ENCODE results near the gene ARSI. TPM values are rescaled to one million over a fixed set of nuclear protein-coding genes. Genes with fewer than 3 reads are reported as not detected.

Gene ARSI
- total RNA-seq, 1 donor from 2014 or later, result 4.6 TPM

- Mint-ChIP-seq H3K36me3 (no peaks in the 10 kb centered on the region), H3K27me3 (peaks cover 12% of the 10 kb centered on the region), H3K4me3 (no peak overlapping the region), H3K9me3 (no peaks in the 10 kb centered on the region), H3K27ac (no peak overlapping the region), H3K4me1 (ENCODE audit: unreplicated experiment) (peaks cover 52% of the 10 kb centered on the region)
- DNase-seq (ENCODE audit: extremely low spot score, unreplicated experiment), result no peak
- TF ChIP-seq CTCF (conservative IDR thresholded peaks at IDR 0.05), result no peak
Measured at GRCh38 chr5:150306775-150307174, 4.1 kb upstream of the ARSI start.

- no peaks in the 10 kb centered on the region for H3K9me3 Mint-ChIP-seq
- peaks cover 58% of the 10 kb centered on the region for H3K4me1 Mint-ChIP-seq (ENCODE audit: unreplicated experiment)
- no peak for TF ChIP-seq CTCF (conservative IDR thresholded peaks at IDR 0.05)
- H3K27me3 Mint-ChIP-seq, result peaks cover 24% of the 10 kb centered on the region
- no peaks in the 10 kb centered on the region for H3K36me3 Mint-ChIP-seq
- no peak overlapping the region for H3K27ac Mint-ChIP-seq
- no peak for DNase-seq (ENCODE audit: extremely low spot score, unreplicated experiment)
- no peak overlapping the region for H3K4me3 Mint-ChIP-seq
Measured at GRCh38 chr5:150305557-150305956, 2.9 kb upstream of the ARSI start.

- H3K27ac Mint-ChIP-seq, result no peak overlapping the region
- no peak for TF ChIP-seq CTCF (conservative IDR thresholded peaks at IDR 0.05)
Measured at GRCh38 chr5:150305095-150305494, 2.4 kb upstream of the ARSI start.

GRCh38 chr5:150304481-150305081 lies 1.9 kb upstream of the ARSI start:
- no peak overlapping the region for H3K4me3 Mint-ChIP-seq
- H3K4me1 Mint-ChIP-seq (ENCODE audit: unreplicated experiment), result peaks cover 57% of the 10 kb centered on the region
- TF ChIP-seq CTCF (conservative IDR thresholded peaks at IDR 0.05), result no peak
- no peaks in the 10 kb centered on the region for H3K9me3 Mint-ChIP-seq
- peaks cover 30% of the 10 kb centered on the region for H3K27me3 Mint-ChIP-seq
- DNase-seq (ENCODE audit: extremely low spot score, unreplicated experiment), result no peak
- H3K36me3 Mint-ChIP-seq, result no peaks in the 10 kb centered on the region
- peak overlapping the region; percentile 61 for H3K27ac Mint-ChIP-seq

More at GRCh38 chr5:150305095-150305494, 2.4 kb upstream of the ARSI start:
- H3K9me3 Mint-ChIP-seq, result no peaks in the 10 kb centered on the region
- H3K4me1 Mint-ChIP-seq (ENCODE audit: unreplicated experiment), result peaks cover 58% of the 10 kb centered on the region
- no peaks in the 10 kb centered on the region for H3K36me3 Mint-ChIP-seq
- no peak for DNase-seq (ENCODE audit: extremely low spot score, unreplicated experiment)
- H3K27me3 Mint-ChIP-seq, result peaks cover 26% of the 10 kb centered on the region
- no peak overlapping the region for H3K4me3 Mint-ChIP-seq

GRCh38 chr5:150303660-150304386 lies 1.1 kb upstream of the ARSI start:
- Mint-ChIP-seq H3K4me3 (peak overlapping the region; percentile 72), H3K36me3 (no peaks in the 10 kb centered on the region), H3K27ac (peak overlapping the region; percentile 61), H3K4me1 (ENCODE audit: unreplicated experiment) (peaks cover 58% of the 10 kb centered on the region), H3K9me3 (no peaks in the 10 kb centered on the region), H3K27me3 (peaks cover 30% of the 10 kb centered on the region)
- DNase-seq (ENCODE audit: extremely low spot score, unreplicated experiment), result no peak
- no peak for TF ChIP-seq CTCF (conservative IDR thresholded peaks at IDR 0.05)
